Sigmoid colon (tissue), 4 donors: ENCODE data around the gene BLOC1S3.

Experiments used
- EP300 ChIP-seq, 4 donors: sonication (generic); formaldehyde crosslinking; IDR thresholded peaks; one replicate each; pipeline ENCODE4 v1.6.1; 2017; ENCODE audit warnings: antibody characterized with exemption in 4 of 4
- POLR2A ChIP-seq, 2 donors: fragments of 450-650 bp; IDR thresholded peaks; one replicate each; pipeline ENCODE4 v1.6.1; 2016; ENCODE audit warnings: antibody characterized with exemption in 2 of 2, mild to moderate bottlenecking in 2 of 2, moderate library complexity in 2 of 2
- POLR2AphosphoS5 ChIP-seq, 4 donors: sonication (generic); formaldehyde crosslinking; IDR thresholded peaks; one replicate each; pipeline ENCODE4 v1.6.1; 2017; ENCODE audit warnings: antibody characterized with exemption in 4 of 4
- TF ChIP-seq, protein P1 (sequence below), 4 experiments: fragments of 450-650 bp in 3 of 4; fragments of 200-600 bp in 1 of 4; IDR thresholded peaks; one replicate each; pipeline ENCODE4 v1.5.1; 2016 to 2019; ENCODE audit warnings: antibody characterized with exemption in 4 of 4, mild to moderate bottlenecking in 3 of 4, moderate library complexity in 2 of 4

DNA sequence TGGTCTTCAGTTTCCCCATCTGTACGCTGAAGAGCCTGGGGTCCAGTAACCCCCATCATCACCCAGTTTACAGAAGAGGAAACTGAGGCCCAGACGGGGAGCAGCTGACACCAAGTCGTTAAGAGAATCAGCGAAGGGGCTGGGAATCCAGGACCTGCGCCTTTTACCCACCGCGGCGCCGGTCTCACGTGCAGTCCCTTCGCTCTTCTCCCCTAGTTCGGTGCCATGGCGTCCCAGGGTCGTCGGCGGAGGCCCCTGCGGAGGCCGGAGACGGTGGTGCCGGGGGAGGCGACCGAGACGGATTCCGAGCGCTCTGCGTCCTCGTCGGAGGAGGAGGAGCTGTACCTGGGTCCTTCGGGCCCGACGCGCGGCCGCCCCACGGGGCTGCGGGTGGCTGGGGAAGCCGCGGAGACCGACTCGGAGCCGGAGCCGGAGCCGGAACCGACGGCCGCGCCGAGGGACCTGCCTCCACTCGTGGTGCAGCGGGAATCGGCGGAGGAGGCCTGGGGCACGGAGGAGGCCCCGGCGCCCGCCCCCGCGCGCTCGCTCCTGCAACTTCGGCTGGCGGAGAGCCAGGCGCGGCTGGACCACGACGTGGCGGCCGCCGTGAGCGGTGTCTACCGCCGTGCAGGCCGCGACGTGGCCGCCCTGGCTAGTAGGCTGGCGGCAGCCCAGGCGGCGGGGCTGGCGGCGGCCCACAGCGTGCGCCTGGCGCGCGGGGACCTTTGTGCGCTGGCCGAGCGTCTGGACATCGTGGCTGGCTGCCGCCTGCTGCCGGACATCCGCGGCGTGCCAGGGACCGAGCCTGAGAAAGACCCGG is 698 bp downstream of the BLOC1S3 start:
- TF ChIP-seq EP300 (IDR thresholded peaks at IDR 0.05) (no peak), POLR2AphosphoS5 (IDR thresholded peaks at IDR 0.05) (no peak), POLR2A (IDR thresholded peaks at IDR 0.05) (no peak)
- TF ChIP-seq, protein P1, sequence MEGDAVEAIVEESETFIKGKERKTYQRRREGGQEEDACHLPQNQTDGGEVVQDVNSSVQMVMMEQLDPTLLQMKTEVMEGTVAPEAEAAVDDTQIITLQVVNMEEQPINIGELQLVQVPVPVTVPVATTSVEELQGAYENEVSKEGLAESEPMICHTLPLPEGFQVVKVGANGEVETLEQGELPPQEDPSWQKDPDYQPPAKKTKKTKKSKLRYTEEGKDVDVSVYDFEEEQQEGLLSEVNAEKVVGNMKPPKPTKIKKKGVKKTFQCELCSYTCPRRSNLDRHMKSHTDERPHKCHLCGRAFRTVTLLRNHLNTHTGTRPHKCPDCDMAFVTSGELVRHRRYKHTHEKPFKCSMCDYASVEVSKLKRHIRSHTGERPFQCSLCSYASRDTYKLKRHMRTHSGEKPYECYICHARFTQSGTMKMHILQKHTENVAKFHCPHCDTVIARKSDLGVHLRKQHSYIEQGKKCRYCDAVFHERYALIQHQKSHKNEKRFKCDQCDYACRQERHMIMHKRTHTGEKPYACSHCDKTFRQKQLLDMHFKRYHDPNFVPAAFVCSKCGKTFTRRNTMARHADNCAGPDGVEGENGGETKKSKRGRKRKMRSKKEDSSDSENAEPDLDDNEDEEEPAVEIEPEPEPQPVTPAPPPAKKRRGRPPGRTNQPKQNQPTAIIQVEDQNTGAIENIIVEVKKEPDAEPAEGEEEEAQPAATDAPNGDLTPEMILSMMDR (IDR thresholded peaks at IDR 0.05) = no peak
